NCI-H1092 (cell line): Measurements from ENCODE around the gene HOXD4.
A peak's percentile ranks its signal among the peaks of the same experiment; 100 is the strongest.

Source experiments
- DNase-seq: peaks from one replicate; lab custom pipeline; 2025; lab: John Stamatoyannopoulos, UW

Gene HOXD4

DNA sequence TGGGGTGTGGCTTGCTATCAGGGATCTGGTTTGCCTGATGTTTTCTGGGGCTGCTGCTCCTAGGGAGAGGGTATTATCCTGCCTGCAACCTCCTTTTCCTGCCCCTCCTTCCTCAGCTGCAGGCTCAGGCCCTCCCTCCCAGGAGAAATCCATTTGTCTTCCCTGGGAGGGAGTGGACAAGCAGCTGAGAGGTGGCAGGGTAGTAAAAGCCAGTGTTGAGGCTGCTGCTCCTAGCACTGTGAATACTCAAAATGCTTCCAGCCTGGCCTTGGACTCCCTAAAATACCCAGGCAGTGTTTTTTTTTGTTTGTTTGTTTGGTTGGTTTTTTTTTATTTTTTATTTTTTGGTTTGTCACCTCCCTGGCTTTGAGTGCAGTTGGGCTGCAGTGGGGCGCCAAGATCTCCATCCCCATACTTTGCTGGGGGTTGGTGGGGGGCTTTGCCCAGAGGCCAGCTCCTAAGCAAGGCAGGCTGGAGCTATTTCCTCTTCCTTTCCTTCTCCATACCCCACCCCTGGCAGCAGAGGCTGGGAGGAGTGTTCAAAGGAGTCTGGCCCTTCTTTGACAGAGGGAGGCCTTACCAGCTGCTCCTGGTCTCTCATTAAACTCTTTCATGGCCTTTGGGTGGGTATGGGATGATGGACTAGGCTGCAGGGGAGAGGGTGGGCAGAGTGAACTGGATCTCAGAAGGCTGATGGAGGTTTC is 19.4 kb downstream of the HOXD4 start:
- DNase-seq: no peak

DNA sequence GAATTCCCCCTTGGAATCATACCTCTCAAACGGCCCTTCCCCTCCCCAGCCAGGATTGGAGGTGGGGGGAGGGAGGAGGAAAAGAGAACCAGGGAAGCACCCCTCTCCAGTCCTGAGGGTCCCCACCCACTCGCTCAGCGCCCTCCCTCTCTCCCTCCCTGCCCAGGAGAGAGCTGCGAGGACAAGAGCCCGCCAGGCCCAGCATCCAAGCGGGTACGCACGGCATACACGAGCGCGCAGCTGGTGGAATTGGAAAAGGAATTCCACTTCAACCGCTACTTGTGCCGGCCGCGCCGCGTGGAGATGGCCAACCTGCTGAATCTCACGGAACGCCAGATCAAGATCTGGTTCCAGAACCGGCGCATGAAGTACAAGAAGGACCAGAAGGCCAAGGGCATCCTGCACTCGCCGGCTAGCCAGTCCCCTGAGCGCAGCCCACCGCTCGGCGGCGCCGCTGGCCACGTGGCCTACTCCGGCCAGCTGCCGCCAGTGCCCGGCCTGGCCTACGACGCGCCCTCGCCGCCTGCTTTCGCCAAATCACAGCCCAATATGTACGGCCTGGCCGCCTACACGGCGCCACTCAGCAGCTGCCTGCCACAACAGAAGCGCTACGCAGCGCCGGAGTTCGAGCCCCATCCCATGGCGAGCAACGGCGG is 20.1 kb downstream of the HOXD4 start:
- no peak for DNase-seq

GRCh38 chr2:176172007-176172894 is 20.9 kb downstream of the HOXD4 start:
- no peak for DNase-seq

DNA sequence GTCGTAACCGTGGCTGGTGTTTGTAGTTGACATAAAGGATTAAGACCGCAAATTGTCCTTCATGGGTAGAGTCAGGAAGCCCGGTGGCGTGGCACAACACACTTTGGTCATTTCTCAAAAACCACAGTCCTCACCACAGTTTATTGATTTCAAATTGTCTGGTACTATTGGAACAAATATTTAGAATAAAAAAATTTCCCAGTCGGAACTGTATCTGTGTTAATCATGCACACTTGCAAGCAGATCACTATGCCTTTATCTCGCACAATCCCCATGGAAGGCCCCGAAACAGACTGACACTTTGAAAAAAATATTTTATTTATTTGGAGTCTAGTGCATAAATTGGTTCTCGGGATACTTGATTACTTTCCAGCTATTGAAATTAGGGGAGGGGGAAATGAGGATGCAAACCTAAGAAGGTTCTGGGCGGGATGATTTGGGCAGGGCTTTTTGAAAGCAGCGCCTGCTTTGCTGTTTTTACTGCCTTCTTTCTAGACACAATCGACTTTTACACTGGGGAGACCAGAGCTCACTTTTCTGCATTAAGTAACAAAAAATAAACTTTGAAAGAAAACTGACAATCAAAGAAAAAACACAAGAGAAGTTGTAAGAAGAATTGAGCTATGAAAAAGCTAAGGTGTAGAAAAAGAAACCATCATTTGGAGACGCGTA is 21.7 kb downstream of the HOXD4 start:
- no peak for DNase-seq

- no peak for DNase-seq
Measured at GRCh38 chr2:176173567-176174381, 22.4 kb downstream of the HOXD4 start.

DNA sequence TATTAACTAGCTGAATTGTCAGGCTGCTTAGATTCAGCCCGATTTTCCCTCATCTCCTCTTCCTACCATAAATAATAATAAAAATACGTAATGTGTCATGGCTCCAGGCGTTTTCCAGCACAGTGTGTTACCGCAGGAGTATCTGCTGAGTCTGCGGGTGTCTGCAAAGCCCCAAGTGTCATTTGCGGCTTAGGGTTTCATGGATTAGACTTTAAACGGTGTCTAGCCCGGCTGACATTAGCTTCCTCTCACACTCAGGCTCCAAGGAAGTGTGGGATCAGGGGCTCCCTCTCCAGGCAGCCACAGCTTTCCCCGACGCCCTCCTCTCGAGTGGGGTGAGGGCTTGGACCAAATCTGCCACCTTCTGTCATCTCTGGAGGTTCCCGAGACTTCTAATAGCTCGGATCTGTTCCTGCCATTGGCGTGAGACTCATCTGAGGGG is 23.1 kb downstream of the HOXD4 start:
- no peak for DNase-seq

DNA sequence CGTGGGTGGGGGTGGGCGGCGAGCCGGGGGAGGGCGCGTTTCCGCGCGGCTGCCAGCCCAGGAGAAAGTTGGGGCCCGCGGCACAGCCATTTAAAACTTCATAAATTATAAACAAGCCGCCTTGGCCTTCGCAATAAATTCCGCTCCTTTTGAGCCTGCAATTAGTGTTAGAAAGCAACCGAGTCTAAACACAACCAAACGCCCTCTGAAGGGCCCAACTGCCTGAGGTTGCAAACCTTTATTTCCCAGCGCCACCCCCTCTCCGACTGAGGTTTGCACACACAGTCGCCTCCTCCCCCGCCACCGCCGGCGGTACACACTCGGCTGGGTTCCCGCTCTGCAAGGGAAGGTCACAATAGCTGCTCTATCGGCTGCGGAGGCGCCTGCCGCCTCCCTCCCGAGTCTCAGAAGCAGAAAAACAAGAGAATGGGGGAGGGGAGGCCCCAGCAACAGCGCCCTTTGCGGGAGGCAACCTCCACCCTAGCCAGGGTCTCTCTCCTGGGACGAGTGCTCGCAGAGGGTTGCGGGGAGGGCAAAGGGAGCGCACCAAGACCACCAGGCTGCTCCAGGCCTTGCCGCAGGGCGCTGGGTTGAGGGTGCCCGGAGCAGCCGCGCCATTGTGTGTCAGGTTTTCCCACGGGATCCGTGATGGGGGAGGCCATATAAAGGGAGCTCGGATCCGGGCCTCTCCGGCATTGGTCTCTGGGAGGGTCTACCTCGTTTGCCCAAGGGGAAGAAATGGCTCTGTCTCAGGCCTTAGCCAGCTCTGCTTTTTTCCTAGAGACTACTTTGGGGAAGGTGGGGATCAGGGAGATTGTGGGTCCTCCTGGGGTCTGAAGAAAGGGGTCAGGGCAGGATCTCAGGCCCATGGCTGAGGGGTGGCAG is 23.7 kb downstream of the HOXD4 start:
- DNase-seq: peak; percentile 67

DNA sequence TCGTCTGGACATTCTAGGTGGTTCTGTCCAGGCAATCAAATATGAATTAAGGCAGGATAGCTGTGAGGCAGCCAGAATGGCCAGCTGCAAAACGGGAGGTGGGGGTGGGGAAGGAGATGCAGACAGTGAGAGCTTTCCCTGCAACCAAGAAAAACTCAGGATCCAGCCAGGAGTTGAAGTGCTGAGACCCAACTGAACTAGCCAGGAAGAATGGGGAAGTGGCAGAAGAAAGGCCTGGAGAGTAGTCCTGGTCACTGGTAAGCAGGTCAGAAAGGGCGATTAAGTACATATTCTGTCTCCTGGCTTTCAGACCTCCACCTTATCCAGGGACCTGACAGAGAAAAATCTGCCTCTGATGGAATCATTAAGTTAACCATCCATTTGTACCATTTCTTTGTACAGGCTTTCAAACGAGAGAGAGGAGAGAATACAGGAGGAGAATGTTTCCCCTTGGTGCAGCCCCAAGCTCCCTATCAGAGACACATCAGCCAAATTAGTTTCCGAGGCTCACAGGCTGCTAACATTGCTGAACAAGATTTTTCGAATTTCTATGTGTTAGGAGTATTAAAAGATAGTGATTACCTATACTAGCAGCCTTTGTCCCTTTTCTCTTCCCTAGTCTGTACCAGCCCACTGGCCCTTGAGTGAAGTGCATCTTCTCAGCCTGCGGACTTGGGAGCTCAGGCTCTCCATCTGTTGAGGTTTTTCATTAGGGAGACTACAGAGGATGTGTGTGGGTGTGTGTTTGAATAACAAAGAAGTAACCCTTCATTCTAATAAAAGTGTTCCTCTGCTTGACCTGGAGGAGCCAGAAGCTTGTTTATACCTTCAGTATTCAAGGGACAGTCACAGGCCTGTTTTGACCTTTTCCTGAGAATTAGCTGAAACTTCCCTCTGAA is 24.6 kb downstream of the HOXD4 start:
- DNase-seq: no peak

- no peak for DNase-seq
Measured at GRCh38 chr2:176177580-176178037, 26.3 kb downstream of the HOXD4 start.

GRCh38 chr2:176178038-176178756 is 26.8 kb downstream of the HOXD4 start:
- DNase-seq: no peak

GRCh38 chr2:176178757-176179295 is 27.5 kb downstream of the HOXD4 start:
- DNase-seq: no peak

DNA sequence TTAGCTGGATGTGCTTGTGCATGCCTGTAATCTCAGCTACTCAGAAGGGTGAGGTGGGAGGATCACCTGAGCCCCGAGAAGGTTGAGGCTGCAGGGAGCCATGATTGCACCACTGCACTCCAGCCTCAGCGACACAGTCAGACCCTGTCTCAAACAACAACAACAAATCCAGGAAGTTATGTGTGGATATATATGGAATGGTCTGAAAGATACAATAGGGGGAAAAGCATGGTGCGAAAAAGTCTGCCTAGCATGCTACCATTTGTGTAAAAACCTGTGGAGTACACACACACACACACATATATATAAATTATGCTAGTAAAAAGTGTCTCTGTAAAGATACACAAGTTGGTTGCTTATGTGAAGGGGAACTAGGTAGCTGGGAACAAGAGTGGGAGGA is 30.2 kb downstream of the HOXD4 start:
- DNase-seq: no peak

- no peak for DNase-seq
Measured at GRCh38 chr2:176182671-176183070, 31.3 kb downstream of the HOXD4 start.

- no peak for DNase-seq
Measured at GRCh38 chr2:176184749-176185148, 33.4 kb downstream of the HOXD4 start.

GRCh38 chr2:176186024-176186423 is 34.7 kb downstream of the HOXD4 start:
- DNase-seq: no peak

GRCh38 chr2:176187200-176187898 is 36.0 kb downstream of the HOXD4 start:
- no peak for DNase-seq
